HG02642 (cell line): ENCODE data around the gene BCAM.
"Not testable (repeated sequence)": the region's sequence is repeated elsewhere in the genome, so short reads cannot be mapped to it uniquely, and the experiment has no call there.

Experiments used
- ATAC-seq: cut with Tn5 transposase; IDR thresholded peaks from one replicate; pipeline ENCODE4 v1.9.1; 2021; ENCODE audit warnings: mild to moderate bottlenecking; ENCODE audit not compliant: unreplicated experiment, poor library complexity

The BCAM gene

DNA sequence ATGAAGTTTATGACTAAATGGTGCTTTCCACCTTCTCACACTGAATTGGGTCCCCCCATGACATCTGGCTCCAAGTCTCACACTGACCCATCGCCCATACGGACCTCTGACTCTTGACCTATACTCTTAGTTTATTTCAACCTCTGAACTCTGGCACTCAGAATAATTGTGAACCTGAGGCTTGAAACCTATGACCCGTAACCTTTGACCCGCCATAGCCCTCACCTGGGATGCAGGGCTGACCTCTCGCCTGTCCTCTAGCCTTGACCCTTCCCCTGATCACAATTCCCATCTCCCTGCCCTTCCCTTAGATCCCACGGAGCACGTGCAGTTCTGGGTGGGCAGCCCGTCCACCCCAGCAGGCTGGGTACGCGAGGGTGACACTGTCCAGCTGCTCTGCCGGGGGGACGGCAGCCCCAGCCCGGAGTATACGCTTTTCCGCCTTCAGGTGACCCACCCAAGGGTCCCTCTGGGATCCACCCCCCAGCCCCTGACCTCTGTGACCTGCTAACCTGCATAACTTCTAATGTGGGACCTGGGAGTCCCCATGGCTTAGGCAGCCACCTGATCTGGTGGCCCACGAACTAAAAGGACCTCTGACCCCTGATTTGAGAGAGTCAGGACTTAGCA, 5.1 kb downstream of the BCAM start:
- ATAC-seq = no peak

DNA sequence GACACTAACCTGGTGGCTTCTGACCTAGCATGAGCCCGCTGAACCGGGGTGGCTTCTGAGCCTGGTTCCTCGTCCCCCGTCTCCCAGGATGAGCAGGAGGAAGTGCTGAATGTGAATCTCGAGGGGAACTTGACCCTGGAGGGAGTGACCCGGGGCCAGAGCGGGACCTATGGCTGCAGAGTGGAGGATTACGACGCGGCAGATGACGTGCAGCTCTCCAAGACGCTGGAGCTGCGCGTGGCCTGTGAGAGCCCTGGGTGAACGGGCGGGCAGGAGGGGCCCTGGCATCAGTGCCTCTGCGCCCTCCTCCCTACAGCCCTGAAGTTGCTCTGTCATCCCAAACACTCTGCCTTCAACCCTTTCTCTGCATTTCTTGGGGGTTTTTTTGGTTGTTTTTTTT, 5.6 kb downstream of the BCAM start:
- no peak for ATAC-seq

DNA sequence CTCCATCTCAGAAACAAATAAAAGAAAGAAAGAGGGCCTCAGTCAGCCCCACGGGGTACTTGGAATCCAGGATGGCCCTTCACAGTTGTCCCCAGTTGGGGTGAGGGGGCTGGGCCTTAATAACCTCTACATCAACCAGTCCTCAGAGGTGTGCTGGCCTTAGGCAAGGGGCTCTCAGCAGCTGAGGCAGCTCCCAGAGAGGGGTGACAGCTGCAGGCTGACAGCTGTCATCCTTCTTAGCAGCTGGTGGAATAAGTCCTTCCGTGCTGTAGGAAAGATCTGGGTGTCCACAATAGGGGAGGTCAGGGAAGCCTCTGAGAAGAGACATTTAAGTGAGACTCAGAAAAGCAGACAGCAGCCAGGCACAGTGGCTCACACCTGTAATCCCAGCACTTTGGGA, 7.4 kb downstream of the BCAM start:
- ATAC-seq = no peak

DNA sequence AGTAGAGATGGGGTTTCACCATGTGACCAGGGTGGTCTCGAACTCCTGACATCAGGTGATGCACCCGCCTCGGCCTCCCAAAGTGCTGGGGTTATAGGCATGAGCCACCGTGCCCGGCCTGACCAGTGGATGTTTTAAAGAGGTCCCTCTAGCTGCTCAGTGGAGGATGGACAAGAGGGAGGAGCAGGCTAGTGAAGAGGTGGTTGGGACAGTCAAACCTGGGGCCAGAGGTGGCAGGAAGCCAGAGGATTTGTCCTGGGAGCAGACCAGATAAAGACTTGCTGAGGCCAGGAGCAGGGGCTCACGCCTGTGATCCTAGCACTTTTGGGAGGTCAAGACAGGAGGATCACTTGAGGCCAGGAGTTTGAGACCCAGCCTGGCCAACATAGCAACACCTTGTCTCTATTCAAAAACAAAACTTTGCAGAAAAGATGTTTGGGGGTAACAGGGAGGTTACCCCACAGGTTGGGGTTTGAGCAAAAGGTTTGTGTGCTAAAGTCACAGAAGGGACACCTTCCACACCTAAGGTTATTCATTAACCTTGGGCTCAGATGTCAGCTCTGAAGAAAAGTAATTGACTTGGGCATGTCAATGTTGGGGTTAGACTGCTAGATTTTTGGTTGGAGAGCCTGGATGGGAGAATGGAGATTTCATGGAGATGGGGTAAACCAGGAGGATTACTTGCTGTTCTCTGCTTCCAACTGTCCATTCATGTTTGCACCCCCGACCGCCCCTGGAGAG, 9.0 kb downstream of the BCAM start:
- no peak for ATAC-seq

DNA sequence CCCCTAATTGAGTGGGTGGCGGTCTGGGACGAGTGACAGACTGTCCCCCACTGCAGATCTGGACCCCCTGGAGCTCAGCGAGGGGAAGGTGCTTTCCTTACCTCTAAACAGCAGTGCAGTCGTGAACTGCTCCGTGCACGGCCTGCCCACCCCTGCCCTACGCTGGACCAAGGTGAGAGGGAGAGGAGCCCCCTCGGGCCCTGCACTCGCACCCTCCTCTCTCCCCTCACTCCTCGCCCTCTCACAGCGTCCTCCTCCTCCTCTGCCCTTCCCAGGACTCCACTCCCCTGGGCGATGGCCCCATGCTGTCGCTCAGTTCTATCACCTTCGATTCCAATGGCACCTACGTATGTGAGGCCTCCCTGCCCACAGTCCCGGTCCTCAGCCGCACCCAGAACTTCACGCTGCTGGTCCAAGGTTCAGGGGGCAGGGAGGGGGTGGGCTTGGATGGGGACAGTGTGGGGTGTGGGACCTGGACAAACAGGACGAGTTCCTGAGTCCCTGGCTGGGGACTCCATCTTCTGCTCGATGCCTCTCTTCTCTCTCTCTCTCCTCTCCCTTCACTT, 9.6 kb downstream of the BCAM start:
- no peak for ATAC-seq

DNA sequence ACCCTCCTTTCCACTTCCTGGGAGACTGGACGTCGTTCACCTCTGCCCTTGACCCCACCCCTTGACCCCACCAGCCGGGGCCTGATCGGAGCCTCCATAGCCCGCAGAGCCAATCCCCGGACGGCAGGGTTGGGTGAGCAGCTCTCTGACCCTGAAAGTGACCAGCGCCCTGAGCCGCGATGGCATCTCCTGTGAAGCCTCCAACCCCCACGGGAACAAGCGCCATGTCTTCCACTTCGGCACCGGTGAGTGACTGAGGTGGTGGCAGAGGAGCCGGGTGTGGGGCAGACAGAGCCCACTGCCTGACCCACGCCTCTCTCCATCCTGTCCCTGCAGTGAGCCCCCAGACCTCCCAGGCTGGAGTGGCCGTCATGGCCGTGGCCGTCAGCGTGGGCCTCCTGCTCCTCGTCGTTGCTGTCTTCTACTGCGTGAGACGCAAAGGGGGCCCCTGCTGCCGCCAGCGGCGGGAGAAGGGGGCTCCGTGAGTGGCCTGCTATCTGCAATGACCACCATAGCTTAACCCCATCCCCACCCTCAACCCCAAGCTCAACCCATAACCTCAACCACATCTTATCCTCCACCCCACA, 10.4 kb downstream of the BCAM start:
- no peak for ATAC-seq

DNA sequence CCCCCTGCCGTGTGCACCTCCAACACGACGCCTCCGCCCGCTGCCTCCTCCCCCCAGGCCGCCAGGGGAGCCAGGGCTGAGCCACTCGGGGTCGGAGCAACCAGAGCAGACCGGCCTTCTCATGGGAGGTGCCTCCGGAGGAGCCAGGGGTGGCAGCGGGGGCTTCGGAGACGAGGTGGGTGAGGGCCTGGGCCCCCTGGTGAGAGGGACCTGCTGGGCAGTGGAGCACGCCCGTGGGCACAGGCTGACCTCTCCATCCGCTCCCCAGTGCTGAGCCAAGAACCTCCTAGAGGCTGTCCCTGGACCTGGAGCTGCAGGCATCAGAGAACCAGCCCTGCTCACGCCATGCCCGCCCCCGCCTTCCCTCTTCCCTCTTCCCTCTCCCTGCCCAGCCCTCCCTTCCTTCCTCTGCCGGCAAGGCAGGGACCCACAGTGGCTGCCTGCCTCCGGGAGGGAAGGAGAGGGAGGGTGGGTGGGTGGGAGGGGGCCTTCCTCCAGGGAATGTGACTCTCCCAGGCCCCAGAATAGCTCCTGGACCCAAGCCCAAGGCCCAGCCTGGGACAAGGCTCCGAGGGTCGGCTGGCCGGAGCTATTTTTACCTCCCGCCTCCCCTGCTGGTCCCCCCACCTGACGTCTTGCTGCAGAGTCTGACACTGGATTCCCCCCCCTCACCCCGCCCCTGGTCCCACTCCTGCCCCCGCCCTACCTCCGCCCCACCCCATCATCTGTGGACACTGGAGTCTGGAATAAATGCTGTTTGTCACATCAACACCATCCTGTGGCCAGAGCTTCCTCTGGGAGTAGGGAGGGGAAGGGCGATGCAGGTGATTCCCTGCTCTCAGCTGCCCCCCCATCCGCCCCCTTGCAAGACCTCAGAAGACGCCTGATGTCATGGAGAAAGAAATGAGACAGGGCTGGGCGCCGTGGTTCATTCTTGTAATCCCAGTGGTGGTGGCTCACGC, 12.0 kb downstream of the BCAM start:
- no peak for ATAC-seq

DNA sequence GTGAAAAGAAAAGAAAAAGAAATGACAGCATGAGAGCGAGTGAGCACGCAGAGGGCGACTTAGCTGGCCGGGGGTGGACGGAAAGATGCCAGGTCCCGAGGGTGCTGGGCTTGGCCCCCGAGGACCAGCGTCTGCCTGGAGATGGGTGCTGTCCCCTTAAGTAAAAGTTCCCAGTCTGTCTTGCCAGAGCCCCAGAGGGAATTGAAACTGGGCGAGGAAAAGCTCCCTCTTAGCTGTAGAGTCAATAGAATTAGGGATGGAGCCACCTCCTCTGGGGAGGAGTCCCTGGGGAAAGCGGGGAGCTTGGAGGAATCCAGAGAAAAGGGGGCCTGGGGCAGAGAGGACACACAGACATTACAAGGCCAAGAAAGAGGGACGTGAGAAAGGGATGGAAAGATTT, 13.3 kb downstream of the BCAM start:
- ATAC-seq = no peak

DNA sequence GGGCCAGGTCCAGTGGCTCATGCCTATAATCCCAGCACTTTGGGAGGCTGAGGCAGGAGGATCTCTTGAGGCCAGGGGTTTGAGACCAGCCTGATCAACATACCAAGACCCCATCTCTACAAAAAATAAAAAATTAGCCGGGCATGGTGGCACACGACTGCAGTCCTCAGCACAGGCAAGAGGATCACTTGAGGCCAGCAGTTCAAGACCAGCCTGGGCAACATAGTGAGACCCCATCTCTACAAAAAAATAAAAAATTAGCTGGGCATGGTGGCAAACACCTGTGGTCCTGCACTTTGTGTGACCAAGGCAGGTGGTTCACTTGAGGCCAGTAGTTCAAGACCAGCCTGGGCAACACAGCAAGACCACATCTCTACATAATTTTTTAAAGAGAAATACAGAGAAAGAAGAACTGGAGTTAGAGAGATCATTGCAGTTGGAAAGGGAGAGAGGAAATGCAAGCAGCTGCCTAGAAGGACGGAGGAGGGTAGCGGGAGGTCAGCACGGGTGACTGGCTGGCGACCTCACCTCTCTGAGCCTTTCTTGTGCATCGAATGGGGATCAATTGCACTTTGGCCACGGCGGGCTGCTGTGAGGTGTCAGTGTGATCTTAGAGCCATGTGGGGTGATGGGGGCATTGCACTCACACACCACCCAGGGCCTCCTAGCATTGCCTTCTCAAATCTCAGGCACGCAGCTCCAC, 13.9 kb downstream of the BCAM start:
- ATAC-seq = no peak

DNA sequence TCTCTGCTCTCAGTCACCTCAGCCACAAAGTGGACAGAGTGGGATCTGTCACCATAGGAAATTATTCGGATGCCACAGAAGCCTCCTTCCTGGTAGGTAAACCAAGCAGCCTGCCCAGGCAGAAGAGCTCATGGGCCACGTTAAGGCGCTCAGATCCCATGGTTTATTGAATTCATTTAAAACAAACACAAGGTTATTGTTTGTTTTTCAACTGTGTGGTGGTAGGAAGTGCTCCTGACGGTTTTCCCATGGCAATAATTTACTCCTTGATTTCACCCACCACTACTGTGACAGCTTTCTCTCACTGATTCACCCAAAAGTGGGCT, 14.4 kb downstream of the BCAM start:
- ATAC-seq = no peak

DNA sequence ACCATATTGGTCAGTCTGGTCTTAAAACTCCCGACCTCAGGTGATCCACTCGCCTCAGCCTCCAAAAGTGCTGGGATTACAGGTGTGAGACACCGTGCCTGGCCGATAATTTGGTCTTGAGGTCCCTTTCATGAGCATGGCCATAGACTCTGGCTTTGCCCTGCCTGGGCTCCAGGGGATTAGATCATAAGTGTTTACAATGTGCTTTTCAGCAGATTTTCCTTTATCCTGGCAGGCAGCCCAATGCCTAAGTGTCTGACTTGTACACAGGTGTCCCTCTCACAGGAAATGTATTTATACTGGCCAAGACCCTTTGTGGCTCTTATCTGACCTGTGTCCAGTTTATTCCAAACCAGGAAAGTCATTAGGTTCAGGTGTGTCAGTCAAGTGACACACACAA, 15.9 kb downstream of the BCAM start:
- no peak for ATAC-seq

DNA sequence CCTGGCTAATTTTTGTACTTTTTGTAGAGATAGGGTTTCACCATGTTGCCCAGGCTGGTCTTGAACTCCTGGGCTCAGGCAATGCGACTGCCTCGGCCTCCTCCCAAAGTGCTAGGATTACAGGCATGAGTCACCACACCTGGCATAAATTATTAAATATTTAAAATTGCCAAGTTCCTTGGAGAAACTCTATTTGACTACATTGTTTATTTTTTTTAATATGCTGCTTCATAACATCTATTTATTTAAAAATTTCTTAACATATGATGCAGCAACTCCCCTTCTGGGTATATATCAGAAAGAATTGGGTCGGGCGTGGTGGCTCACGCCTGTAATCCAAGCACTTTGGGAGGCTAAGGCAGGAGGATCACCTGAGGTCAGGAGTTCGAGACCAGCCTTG, 24.0 kb downstream of the BCAM start:
- ATAC-seq = not testable (repeated sequence)

DNA sequence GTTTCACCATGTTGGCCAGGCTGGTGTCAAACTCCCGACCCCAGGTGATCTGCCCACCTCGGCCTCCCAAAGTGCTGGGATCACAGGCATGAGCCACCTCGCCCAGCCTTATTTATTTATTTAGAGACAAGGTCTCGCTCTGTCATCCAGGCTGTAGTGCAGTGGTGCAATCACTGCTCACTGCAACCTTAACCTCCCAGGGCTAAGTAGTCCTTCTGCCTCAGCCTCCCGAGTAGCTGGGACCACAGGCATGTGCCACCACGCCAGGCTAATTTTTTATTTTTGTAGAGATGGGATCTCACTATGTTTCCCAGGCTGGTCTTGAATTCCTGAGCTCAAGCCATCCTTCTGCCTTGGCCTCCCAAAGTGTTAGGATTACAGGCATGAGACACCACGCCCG, 25.5 kb downstream of the BCAM start:
- ATAC-seq = not testable (repeated sequence)

DNA sequence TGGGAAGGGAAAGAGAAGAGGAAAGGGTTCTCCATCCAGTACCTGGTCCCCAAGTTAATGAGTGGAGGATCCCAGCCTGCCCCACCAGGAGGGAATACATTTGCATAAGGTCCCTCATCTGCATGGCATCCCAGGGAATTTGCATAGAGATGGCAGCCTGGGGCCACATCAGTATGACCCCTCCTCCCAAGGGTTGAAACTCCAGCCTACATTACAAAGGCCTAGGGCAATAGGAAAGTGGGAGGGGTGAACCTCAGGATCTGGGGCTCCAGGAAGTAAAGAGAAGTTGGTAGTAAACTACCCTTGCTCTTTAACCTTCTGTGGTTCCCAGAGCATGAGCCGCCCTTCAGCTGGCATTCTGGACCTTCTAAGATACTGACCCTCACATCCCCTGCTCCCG, 30.4 kb downstream of the BCAM start:
- no peak for ATAC-seq

DNA sequence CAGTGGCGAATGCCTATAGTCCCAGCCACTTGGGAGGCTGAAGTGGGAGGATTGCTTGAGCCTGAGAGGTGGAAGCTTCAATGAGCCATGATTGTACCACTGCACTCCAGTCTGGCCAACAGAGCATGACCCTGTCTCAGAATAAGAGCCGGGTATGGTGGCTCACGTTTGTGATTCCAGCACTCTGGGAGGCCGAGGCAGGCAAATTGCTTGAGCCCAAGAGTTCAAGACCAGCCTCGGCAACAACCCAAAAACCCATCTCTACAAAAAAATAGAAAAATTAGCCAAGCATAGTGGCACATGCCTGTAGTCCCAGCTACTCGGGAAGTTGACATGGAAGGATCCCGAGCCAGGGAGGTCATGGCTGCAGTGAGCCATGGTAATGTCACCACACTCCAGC, 31.9 kb downstream of the BCAM start:
- no peak for ATAC-seq

DNA sequence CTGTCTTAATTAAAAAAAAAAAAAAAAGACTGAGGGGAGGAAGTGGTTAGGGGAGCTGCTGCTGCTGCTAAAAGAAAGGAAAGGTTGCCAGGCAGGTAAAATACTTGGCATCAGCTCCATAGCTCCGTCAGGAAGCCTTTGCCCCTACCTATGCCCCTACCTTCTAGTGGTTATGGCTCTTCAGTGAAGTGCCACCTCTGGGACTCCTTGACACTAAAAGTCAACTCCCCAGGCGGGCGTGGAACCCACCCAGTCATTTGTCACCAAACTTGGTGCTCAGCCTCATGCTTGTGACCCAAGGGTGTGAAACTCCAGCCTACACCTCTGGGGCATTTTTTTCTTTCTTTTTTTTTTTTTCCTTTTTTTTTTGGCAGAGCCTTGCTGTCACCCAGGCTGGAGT, 32.3 kb downstream of the BCAM start:
- no peak for ATAC-seq

DNA sequence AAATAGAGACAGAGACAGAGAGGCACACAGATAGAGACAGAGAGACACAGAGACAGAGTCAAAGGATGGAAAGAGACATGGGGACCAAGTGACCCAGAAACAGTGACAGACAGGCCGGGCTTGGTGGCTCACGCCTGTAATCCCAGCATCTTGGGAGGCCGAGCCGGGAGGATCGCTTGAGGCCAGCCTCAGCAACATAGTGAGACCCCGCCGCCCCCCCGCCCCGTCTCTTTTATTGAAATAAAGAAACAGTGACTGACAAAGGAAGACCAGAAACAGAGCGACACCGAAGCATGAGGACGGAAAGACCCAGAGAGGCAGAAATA, 36.3 kb downstream of the BCAM start:
- no peak for ATAC-seq

DNA sequence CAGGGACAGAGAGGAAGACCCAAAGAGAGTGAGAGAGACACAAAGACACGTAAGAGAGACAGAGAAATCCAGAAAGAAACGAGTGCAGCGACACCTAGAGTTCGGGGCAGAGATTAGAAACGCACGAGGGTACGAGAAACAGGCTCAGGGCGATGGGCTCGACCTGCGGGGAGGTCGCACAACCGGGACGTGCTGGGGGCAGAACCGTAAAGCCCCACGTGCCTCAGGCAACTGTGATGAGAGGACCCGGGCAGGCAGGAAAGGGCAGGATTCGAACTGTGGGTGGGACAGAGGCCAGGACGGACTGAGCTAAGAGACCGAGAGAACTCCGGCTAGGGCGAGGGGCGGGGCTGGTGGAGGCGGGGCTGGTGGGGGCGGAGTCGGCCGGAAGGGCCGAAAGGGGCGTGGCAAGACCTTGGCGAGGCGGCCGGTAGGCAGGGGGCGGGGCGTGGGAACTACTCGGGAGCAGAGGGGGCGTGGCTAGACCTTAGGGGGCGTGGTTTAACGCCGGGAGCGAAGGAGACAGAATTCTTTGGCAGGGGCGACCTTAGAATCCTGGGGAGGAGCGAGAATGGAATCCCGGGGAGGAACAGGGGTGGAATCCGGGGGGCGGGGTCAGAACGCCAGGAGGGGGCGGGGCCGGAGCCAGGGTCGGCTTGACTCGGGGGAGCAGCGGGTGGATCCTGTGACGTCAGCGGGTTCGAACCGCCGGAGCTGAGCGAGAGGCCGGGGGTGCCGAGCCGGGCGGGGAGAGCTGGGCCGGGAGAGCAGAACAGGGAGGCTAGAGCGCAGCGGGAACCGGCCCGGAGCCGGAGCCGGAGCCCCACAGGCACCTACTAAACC, 36.9 kb downstream of the BCAM start, which contains the start of gene NECTIN2:
NECTIN2 (plus strand) TSS at position 686 of the 843 bp plus-strand sequence. CDS start 229 bp downstream, outside the sequence.
- ATAC-seq = peak; percentile 41
